Lung (tissue), 12 donors: ENCODE results near the gene COP1. TPM values are rescaled to one million over a fixed set of nuclear protein-coding genes. Genes with fewer than 3 reads are reported as not detected.

Experiments
- ATAC-seq: fragments of 200-7000 bp; cut with Tn5 transposase; one replicate; pipeline ENCODE4 v1.9.1; 2020; ENCODE audit warnings: moderate number of reproducible peaks; ENCODE audit not compliant: insufficient read depth, low FRiP score
- DNase-seq, 3 donors: peaks; one replicate each; pipeline ENCODE4 v3.0.0-alpha.2; 2013 to 2017
- H3K27ac ChIP-seq, 2 donors: one replicate each; pipeline ENCODE4 v1.5.1; 2013; ENCODE audit warnings: mild to moderate bottlenecking in 2 of 2, moderate library complexity in 2 of 2, control low read depth in 1 of 2, inconsistent platforms in 1 of 2, low read depth in 1 of 2, low read length in 1 of 2
- H3K27me3 ChIP-seq, 3 donors: one replicate each; pipeline ENCODE4 v1.5.1; 2013; ENCODE audit warnings: low read length in 2 of 3; ENCODE audit not compliant: control insufficient read depth in 3 of 3, insufficient read depth in 3 of 3
- H3K36me3 ChIP-seq, 4 donors: one replicate each; pipeline ENCODE4 v1.5.1; 2013; ENCODE audit warnings: low read length in 4 of 4, mild to moderate bottlenecking in 1 of 4, moderate library complexity in 1 of 4; ENCODE audit not compliant: control insufficient read depth in 4 of 4, insufficient read depth in 4 of 4
- H3K4me1 ChIP-seq, 5 donors: one replicate each; pipeline ENCODE4 v1.5.1; 2013; ENCODE audit warnings: low read length in 5 of 5, mild to moderate bottlenecking in 2 of 5, moderate library complexity in 1 of 5; ENCODE audit not compliant: control insufficient read depth in 5 of 5, insufficient read depth in 5 of 5
- H3K4me3 ChIP-seq: one replicate; pipeline ENCODE4 v1.5.1; 2013; ENCODE audit warnings: mild to moderate bottlenecking, control low read depth, moderate library complexity
- H3K9ac ChIP-seq, 2 donors: one replicate each; pipeline ENCODE4 v1.5.1; 2013; ENCODE audit warnings: low read length in 2 of 2, control low read depth in 1 of 2; ENCODE audit not compliant: insufficient read depth in 1 of 2
- H3K9me3 ChIP-seq, 4 donors: one replicate each; pipeline ENCODE4 v1.5.1; 2013; ENCODE audit warnings: low read length in 3 of 4, mild to moderate bottlenecking in 1 of 4, moderate library complexity in 1 of 4; ENCODE audit not compliant: control insufficient read depth in 4 of 4, insufficient read depth in 3 of 4
- WGBS, 2 donors: extraction: QIAGEN DNeasy Blood & Tissue Kit; methylation state at CpG; one replicate each; pipeline ENCODE4 v1.1.7; 2013; 5-methylcytosine and 5-hydroxymethylcytosine counted together
- polyA plus RNA-seq, 2 donors: library from polyadenylated mRNA; stranded (reverse); fragments of 200-250 nt; gene quantifications; one replicate each; pipeline ENCODE4 v1.2.1, GENCODE V29; 2013
- total RNA-seq, 2 donors: library from RNA; depleted of rRNA in 1 of 2; stranded (reverse); fragments of >200 nt in 1 of 2; gene quantifications; one replicate each; pipeline ENCODE4 v1.2.1, GENCODE V29; 2014 to 2021
- TF ChIP-seq, protein P1 (sequence below): IDR thresholded peaks from 2 replicates; pipeline ENCODE4 v1.5.1; 2012; ENCODE audit warnings: mild to moderate bottlenecking; ENCODE audit errors: control extremely low read depth, extremely low read depth
- donor health status: control.
- donor health status: control.
- donor health status: Bipolar disorder and iron deficiency.
- donor health status: healthy.
- donor health status: DM: yes; HTN: yes; CAD: no.

The COP1 gene
- total and polyA plus RNA-seq, 4 donors, result 31.3 to 71.4 (median 52.8) TPM

DNA sequence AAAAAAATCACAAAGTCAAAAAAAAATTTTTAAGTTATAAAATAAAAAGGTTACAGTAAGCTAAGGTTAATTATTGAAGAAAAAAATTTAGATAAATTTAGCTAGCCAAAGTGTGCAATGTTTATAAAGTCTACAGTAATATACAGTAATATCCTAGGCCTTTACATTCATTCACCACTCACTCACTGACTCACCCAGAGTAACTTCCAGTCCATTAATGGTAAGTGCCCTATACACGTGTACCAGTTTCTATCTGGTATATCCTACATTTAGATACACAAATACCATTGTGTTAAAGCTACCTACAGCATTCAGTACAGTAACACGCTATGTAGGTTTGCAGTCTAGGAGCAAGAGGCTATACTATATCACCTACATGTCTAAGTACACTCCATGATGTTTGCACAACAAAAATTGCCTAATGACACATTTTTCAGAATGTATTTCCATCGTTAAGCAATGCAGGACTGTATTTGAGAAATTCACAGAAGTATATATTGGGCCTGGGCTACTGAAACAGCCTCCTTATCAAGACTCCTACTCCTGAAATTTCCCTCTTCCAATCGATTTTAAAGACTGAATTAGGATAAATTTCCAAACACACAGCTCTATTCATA, 155.1 kb downstream of the COP1 start:
- TF ChIP-seq, protein P1, sequence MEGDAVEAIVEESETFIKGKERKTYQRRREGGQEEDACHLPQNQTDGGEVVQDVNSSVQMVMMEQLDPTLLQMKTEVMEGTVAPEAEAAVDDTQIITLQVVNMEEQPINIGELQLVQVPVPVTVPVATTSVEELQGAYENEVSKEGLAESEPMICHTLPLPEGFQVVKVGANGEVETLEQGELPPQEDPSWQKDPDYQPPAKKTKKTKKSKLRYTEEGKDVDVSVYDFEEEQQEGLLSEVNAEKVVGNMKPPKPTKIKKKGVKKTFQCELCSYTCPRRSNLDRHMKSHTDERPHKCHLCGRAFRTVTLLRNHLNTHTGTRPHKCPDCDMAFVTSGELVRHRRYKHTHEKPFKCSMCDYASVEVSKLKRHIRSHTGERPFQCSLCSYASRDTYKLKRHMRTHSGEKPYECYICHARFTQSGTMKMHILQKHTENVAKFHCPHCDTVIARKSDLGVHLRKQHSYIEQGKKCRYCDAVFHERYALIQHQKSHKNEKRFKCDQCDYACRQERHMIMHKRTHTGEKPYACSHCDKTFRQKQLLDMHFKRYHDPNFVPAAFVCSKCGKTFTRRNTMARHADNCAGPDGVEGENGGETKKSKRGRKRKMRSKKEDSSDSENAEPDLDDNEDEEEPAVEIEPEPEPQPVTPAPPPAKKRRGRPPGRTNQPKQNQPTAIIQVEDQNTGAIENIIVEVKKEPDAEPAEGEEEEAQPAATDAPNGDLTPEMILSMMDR, result no peak
- peaks cover 0 to 1% (median 0%) of the 10 kb centered on the region in 4 donors for H3K9me3 ChIP-seq
- H3K27me3 ChIP-seq, result no peaks in the 10 kb centered on the region
- 69 to 73% methylated on average over 4 of the region's 4 CpGs for WGBS, 2 donors
- no peaks in the 10 kb centered on the region for H3K4me1 ChIP-seq
- H3K4me3 ChIP-seq, result no peak overlapping the region
- DNase-seq (no peak), ATAC-seq (no peak)
- peaks cover 0 to 3% (median 0%) of the 10 kb centered on the region in 4 donors for H3K36me3 ChIP-seq
- no peak overlapping the region for H3K9ac ChIP-seq
- no peak overlapping the region for H3K27ac ChIP-seq

DNA sequence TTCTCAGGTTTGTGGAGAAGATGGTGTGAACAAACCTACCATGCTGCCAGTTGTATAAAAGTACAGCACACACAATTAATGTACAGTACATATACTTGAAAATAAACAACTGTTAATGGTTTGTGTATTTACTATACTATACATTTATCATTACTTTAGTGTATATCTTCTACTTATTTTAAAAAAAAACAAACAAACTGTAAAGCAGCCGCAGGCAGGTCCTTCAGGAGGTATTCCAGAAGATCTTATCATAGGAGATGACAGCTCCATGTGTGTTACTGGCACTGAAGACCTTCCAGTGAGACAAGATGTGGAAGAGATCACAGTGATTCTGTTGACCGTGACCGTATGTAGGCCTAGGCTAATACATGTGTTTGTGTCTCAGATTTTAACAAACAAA, 155.7 kb downstream of the COP1 start:
- H3K9me3 ChIP-seq, result peaks cover 0 to 1% (median 0%) of the 10 kb centered on the region in 4 donors
- DNase-seq, result no peak
- peaks cover 0 to 3% (median 0%) of the 10 kb centered on the region in 4 donors for H3K36me3 ChIP-seq
- H3K4me3 ChIP-seq, result no peak overlapping the region
- ATAC-seq, result no peak
- TF ChIP-seq, protein P1, result no peak
- no peaks in the 10 kb centered on the region for H3K27me3 ChIP-seq
- WGBS, 2 donors, result 93 to 95% methylated on average over 3 of the region's 3 CpGs
- no peak overlapping the region for H3K27ac ChIP-seq
- no peak overlapping the region for H3K9ac ChIP-seq
- H3K4me1 ChIP-seq, result no peaks in the 10 kb centered on the region

DNA sequence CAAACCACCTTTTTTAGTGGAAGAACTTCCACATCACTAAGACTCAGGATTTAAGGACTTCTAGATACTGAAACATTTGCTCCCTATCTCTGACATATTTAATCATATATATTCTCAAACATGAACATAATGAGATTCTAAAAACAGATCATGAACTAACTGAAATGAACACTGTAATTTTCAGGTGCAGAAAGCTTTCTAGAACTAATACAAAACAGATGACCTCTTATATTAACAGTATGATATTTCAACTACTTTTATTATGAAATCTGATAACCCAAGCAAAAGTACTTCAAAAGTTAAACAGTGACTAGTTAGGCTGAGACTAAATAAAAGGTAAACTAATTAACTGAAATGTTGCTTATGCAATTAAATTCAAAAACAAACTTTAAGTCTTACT, 157.5 kb downstream of the COP1 start:
- DNase-seq (no peak), ATAC-seq (no peak)
- H3K27ac ChIP-seq, result no peak overlapping the region
- H3K9me3 ChIP-seq, result peaks cover 0 to 1% (median 0%) of the 10 kb centered on the region in 4 donors
- no peak overlapping the region for H3K9ac ChIP-seq
- TF ChIP-seq, protein P1, result no peak
- peaks cover 0 to 3% (median 0%) of the 10 kb centered on the region in 4 donors for H3K36me3 ChIP-seq
- H3K4me3 ChIP-seq, result no peak overlapping the region
- H3K27me3 ChIP-seq, result no peaks in the 10 kb centered on the region
- H3K4me1 ChIP-seq, result no peaks in the 10 kb centered on the region

DNA sequence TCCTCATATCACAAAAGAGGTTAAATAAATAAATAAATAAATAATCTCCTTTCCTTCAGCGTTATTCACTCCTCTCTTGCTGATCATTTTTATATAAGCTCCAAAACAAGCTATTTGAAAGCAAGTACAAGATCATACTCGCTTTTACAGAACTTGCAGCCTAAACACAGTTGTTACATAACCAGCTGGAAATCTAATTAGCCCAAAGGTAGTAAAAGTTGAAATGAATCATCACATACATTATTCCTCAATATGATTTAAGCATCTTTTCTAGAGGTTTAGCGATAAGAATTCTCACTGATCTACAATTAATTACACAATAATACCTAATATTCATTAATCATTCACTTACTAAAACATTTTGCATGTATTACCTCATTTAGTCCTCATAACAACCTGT, 160.2 kb downstream of the COP1 start:
- TF ChIP-seq, protein P1, result no peak
- no peaks in the 10 kb centered on the region for H3K4me1 ChIP-seq
- H3K4me3 ChIP-seq, result no peak overlapping the region
- peaks cover 0 to 1% (median 0%) of the 10 kb centered on the region in 4 donors for H3K9me3 ChIP-seq
- DNase-seq (no peak), ATAC-seq (no peak)
- no peak overlapping the region for H3K27ac ChIP-seq
- H3K9ac ChIP-seq, result no peak overlapping the region
- H3K36me3 ChIP-seq, result peaks cover 0 to 11% (median 5%) of the 10 kb centered on the region in 4 donors
- WGBS, 2 donors, result 96 to 98% methylated on average over 3 of the region's 3 CpGs
- H3K27me3 ChIP-seq, result no peaks in the 10 kb centered on the region
